ENCODE data around the gene HDAC4. TPM values are rescaled to one million over a fixed set of nuclear protein-coding genes. Genes with fewer than 3 reads are reported as not detected.

HDAC4 gene
- polyA plus RNA-seq, 2 of the 4 experiments (the other 2 are of a cell fraction), result 8.6 to 10.4 TPM

- Histone ChIP-seq H3K4me2 (no peak overlapping the region), H3K4me3 (no peak overlapping the region), H3K9me3 (peaks cover 21% of the 10 kb centered on the region), H3K27ac (no peak overlapping the region), H3K4me1 (no peaks in the 10 kb centered on the region)
- no peak for ATAC-seq
- ChIA-PET CTCF (interaction anchor here (0.7 kb wide), 1 partner anchor 47 kb away, joined by 3 read pairs; no protein-coding TSS in a partner anchor), POLR2A (no interaction called here)
- no peak for TF ChIP-seq POLR2A (IDR thresholded peaks at IDR 0.05; ENCODE audit: low read length)
- DNase-seq (ENCODE audit: low read depth in 1 of 2, low spot score in 1 of 2), result no peak
- 95% methylated on average over 7 of the region's 7 CpGs for WGBS (ENCODE audit: missing lambda C conversion rate)
- FAIRE-seq, result no peak
Measured at GRCh38 chr2:239255628-239256349, 145.0 kb downstream of the HDAC4 start.

GRCh38 chr2:239255218-239255617 is 145.6 kb downstream of the HDAC4 start:
- Histone ChIP-seq H3K9me3 (peaks cover 21% of the 10 kb centered on the region), H3K4me3 (no peak overlapping the region), H3K27ac (no peak overlapping the region), H3K4me1 (no peaks in the 10 kb centered on the region), H3K4me2 (no peak overlapping the region)
- no peak for ATAC-seq
- no peak for DNase-seq (ENCODE audit: low read depth in 1 of 2, low spot score in 1 of 2)
- CTCF ChIA-PET, result interaction anchor here (0.7 kb wide), 1 partner anchor 47 kb away, joined by 3 read pairs; no protein-coding TSS in a partner anchor
- no peak for FAIRE-seq
- TF ChIP-seq NPAS2 (CRISPR knock-in tag; IDR thresholded peaks at IDR 0.05; ENCODE audit: borderline replicate concordance) (no peak), HEYL (CRISPR knock-in tag; IDR thresholded peaks at IDR 0.05) (no peak), ATOH8 (CRISPR knock-in tag; IDR thresholded peaks at IDR 0.05; ENCODE audit: low read depth) (no peak), E2F6 (IDR thresholded peaks at IDR 0.05; ENCODE audit: borderline replicate concordance, low read depth) (no peak), ZNF302 (CRISPR knock-in tag; IDR thresholded peaks at IDR 0.05) (no peak), HMGXB4 (CRISPR knock-in tag; IDR thresholded peaks at IDR 0.05; ENCODE audit: borderline replicate concordance) (no peak), PHF8 (IDR thresholded peaks at IDR 0.05; ENCODE audit: borderline replicate concordance, low read depth) (no peak), CBX2 (IDR thresholded peaks at IDR 0.05; ENCODE audit: borderline replicate concordance, low read depth) (no peak), HOXB13 (CRISPR knock-in tag; IDR thresholded peaks at IDR 0.05; ENCODE audit: low read depth) (no peak), PBX3 (IDR thresholded peaks at IDR 0.05) (no peak), RAD21 (conservative IDR thresholded peaks at IDR 0.05 in 1 of 2, IDR thresholded peaks at IDR 0.05 in 1 of 2) (no peak)
- POLR2A ChIA-PET, result no interaction called here
- WGBS (ENCODE audit: missing lambda C conversion rate), result 93% methylated on average over 5 of the region's 5 CpGs

- no peaks in the 10 kb centered on the region for H3K4me1 ChIP-seq
- POLR2A ChIA-PET, result no interaction called here
- ATAC-seq, result no peak
- no peak for FAIRE-seq
- H3K4me3 ChIP-seq, result no peak overlapping the region
- TF ChIP-seq PHF8 (IDR thresholded peaks at IDR 0.05; ENCODE audit: borderline replicate concordance, low read depth) (no peak), CTCF (IDR thresholded peaks at IDR 0.05) (no peak), HMGXB4 (CRISPR knock-in tag; IDR thresholded peaks at IDR 0.05; ENCODE audit: borderline replicate concordance) (no peak), TFCP2L1 (CRISPR knock-in tag; IDR thresholded peaks at IDR 0.05) (no peak)
- H3K27ac ChIP-seq, result no peak overlapping the region
- H3K4me2 ChIP-seq, result no peak overlapping the region
- peaks cover 19% of the 10 kb centered on the region for H3K9me3 ChIP-seq
- no peak for DNase-seq (ENCODE audit: low read depth in 1 of 2, low spot score in 1 of 2)
- 88% methylated on average over 7 of the region's 7 CpGs for WGBS (ENCODE audit: missing lambda C conversion rate)
- CTCF ChIA-PET, result interaction anchor here (0.6 kb wide), 1 partner anchor 12 kb away, joined by 3 read pairs; no protein-coding TSS in a partner anchor
Measured at GRCh38 chr2:239253701-239254436, 147.0 kb downstream of the HDAC4 start.

Measured in A549 (cell line).